ENCODE results near the gene SLC6A13. TPM values are rescaled to one million over a fixed set of nuclear protein-coding genes. Genes with fewer than 3 reads are reported as not detected.

Gene SLC6A13
- total and polyA plus RNA-seq, 4 donors, result 0.23 to 12.0 (median 7.5) TPM

DNA sequence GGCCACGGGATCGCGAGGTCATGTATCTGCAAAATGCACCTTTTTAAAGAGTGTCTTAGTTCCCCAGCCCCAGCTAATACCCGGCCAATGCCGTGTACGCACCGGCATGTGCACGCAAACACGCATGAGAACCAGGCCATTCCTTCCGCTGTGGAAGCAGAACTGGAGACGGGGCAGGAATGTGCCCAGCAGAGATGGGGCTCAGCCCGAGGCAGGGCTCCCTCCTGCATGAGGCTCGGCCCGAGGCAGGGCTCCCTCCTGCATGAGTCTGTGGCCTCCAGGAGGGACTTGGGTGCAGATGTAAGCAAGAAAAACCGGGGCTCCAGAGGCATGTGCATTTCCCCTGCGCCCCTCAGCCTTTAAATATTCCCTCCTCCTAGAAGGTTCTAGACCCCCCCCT, 86.9 kb downstream of the SLC6A13 start:
- 93% methylated on average over 16 of the region's 16 CpGs for WGBS
- TF ChIP-seq HNF4G (IDR thresholded peaks at IDR 0.05) (no peak), GABPA (IDR thresholded peaks at IDR 0.05 in 1 of 2, conservative IDR thresholded peaks at IDR 0.05 in 1 of 2) (no peak), HNF4A (conservative IDR thresholded peaks at IDR 0.05) (no peak), YY1 (IDR thresholded peaks at IDR 0.05) (no peak), SP1 (IDR thresholded peaks at IDR 0.05) (no peak), NR2F2 (IDR thresholded peaks at IDR 0.05) (no peak), EGR1 (IDR thresholded peaks at IDR 0.05; ENCODE audit: low read depth in 2 of 2) (no peak), JUND (IDR thresholded peaks at IDR 0.05) (no peak), FOXA1 (IDR thresholded peaks at IDR 0.05) (no peak), TAF1 (conservative IDR thresholded peaks at IDR 0.05) (no peak), RXRA (IDR thresholded peaks at IDR 0.05) (no peak), RAD21 (IDR thresholded peaks at IDR 0.05) (no peak), FOXA2 (IDR thresholded peaks at IDR 0.05) (no peak)
- TF ChIP-seq, protein P1, sequence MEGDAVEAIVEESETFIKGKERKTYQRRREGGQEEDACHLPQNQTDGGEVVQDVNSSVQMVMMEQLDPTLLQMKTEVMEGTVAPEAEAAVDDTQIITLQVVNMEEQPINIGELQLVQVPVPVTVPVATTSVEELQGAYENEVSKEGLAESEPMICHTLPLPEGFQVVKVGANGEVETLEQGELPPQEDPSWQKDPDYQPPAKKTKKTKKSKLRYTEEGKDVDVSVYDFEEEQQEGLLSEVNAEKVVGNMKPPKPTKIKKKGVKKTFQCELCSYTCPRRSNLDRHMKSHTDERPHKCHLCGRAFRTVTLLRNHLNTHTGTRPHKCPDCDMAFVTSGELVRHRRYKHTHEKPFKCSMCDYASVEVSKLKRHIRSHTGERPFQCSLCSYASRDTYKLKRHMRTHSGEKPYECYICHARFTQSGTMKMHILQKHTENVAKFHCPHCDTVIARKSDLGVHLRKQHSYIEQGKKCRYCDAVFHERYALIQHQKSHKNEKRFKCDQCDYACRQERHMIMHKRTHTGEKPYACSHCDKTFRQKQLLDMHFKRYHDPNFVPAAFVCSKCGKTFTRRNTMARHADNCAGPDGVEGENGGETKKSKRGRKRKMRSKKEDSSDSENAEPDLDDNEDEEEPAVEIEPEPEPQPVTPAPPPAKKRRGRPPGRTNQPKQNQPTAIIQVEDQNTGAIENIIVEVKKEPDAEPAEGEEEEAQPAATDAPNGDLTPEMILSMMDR (IDR thresholded peaks at IDR 0.05; ENCODE audit: low read depth, low read length, missing input control), result no peak
- TF ChIP-seq, protein P2, sequence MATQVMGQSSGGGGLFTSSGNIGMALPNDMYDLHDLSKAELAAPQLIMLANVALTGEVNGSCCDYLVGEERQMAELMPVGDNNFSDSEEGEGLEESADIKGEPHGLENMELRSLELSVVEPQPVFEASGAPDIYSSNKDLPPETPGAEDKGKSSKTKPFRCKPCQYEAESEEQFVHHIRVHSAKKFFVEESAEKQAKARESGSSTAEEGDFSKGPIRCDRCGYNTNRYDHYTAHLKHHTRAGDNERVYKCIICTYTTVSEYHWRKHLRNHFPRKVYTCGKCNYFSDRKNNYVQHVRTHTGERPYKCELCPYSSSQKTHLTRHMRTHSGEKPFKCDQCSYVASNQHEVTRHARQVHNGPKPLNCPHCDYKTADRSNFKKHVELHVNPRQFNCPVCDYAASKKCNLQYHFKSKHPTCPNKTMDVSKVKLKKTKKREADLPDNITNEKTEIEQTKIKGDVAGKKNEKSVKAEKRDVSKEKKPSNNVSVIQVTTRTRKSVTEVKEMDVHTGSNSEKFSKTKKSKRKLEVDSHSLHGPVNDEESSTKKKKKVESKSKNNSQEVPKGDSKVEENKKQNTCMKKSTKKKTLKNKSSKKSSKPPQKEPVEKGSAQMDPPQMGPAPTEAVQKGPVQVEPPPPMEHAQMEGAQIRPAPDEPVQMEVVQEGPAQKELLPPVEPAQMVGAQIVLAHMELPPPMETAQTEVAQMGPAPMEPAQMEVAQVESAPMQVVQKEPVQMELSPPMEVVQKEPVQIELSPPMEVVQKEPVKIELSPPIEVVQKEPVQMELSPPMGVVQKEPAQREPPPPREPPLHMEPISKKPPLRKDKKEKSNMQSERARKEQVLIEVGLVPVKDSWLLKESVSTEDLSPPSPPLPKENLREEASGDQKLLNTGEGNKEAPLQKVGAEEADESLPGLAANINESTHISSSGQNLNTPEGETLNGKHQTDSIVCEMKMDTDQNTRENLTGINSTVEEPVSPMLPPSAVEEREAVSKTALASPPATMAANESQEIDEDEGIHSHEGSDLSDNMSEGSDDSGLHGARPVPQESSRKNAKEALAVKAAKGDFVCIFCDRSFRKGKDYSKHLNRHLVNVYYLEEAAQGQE (IDR thresholded peaks at IDR 0.05), result no peak
- TF ChIP-seq, protein P3, sequence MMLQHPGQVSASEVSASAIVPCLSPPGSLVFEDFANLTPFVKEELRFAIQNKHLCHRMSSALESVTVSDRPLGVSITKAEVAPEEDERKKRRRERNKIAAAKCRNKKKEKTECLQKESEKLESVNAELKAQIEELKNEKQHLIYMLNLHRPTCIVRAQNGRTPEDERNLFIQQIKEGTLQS (IDR thresholded peaks at IDR 0.05), result no peak
- TF ChIP-seq, protein P4, sequence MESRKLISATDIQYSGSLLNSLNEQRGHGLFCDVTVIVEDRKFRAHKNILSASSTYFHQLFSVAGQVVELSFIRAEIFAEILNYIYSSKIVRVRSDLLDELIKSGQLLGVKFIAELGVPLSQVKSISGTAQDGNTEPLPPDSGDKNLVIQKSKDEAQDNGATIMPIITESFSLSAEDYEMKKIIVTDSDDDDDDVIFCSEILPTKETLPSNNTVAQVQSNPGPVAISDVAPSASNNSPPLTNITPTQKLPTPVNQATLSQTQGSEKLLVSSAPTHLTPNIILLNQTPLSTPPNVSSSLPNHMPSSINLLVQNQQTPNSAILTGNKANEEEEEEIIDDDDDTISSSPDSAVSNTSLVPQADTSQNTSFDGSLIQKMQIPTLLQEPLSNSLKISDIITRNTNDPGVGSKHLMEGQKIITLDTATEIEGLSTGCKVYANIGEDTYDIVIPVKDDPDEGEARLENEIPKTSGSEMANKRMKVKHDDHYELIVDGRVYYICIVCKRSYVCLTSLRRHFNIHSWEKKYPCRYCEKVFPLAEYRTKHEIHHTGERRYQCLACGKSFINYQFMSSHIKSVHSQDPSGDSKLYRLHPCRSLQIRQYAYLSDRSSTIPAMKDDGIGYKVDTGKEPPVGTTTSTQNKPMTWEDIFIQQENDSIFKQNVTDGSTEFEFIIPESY (IDR thresholded peaks at IDR 0.05), result no peak
- TF ChIP-seq, protein P5, sequence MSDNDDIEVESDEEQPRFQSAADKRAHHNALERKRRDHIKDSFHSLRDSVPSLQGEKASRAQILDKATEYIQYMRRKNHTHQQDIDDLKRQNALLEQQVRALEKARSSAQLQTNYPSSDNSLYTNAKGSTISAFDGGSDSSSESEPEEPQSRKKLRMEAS (IDR thresholded peaks at IDR 0.05), result no peak
- no peak for DNase-seq (ENCODE audit: low spot score)
- Histone ChIP-seq H3K4me1 (ENCODE audit: control insufficient read depth in 4 of 4, insufficient read depth in 4 of 4, low read length in 3 of 4) (peaks cover 6 to 29% (median 15%) of the 10 kb centered on the region in 4 donors), H3K9me3 (ENCODE audit: control insufficient read depth in 4 of 4, low read length in 3 of 4) (no peaks in the 10 kb centered on the region), H3K4me3 (ENCODE audit: low read depth in 1 of 3, low read length in 3 of 3) (no peak overlapping the region), H3K27me3 (ENCODE audit: control insufficient read depth in 4 of 4, insufficient read depth in 4 of 4, low read length in 3 of 4) (no peaks in the 10 kb centered on the region), H3K27ac (ENCODE audit: low read depth in 1 of 2, low read length in 2 of 2) (peak overlapping the region; percentile 65 to 95), H3K36me3 (ENCODE audit: control insufficient read depth in 4 of 4, insufficient read depth in 3 of 4, low read depth in 1 of 4, low read length in 3 of 4) (no peaks in the 10 kb centered on the region), H3K9ac (ENCODE audit: low read depth in 1 of 2, low read length in 2 of 2) (no peak overlapping the region)

Measured in liver (tissue), 9 donors.